ENCODE results near the gene GJB6. TPM values are rescaled to one million over a fixed set of nuclear protein-coding genes. Genes with fewer than 3 reads are reported as not detected.

GJB6 gene
- total and polyA plus RNA-seq, 2 donors (not counting 1 experiment from before 2014, with no cell fraction given): not detected

DNA sequence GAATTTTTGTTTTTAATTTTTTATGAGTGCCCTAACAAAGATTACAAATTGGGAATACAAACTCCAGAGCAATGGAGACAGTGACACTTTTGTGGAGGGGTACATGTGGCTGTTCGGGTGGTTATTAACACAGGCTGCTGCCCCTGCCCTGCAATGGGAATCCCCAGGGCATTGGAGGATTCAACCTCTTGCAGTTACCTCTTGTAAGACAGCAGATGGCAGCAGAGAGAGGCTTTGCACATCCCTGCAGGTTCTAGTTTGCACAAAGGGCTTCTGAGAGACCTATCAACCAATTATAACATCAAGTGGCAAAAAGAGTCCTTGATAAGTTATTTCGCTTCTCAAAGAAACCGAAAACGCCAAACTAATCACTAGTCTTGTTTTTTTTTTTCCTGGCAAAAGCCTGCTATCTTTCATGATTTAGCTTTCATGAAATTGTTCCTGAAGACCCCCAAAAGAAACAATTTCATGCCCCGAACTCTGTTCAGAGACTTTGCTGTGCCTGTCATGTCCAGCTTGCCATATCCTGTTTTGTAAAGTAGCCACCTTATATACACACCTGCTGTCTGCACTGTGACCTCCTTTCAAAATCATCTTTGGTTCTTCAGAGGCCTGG, 49.8 kb downstream of the GJB6 start:
- no peaks in the 10 kb centered on the region for H3K4me1 Mint-ChIP-seq
- Histone ChIP-seq H3K36me3 (replicated peaks in 1 of 2; ENCODE audit: control extremely low read depth in 1 of 2, control insufficient read depth in 1 of 2, extremely low read depth in 1 of 2, insufficient read depth in 2 of 2, low read length in 1 of 2) (no peaks in the 10 kb centered on the region), H3K27me3 (replicated peaks in 1 of 4; ENCODE audit: control extremely low read depth in 1 of 4, control insufficient read depth in 3 of 4, insufficient read depth in 4 of 4, low read length in 3 of 4) (peaks cover 0 to 24% (median 15%) of the 10 kb centered on the region in 4 experiments), H3K4me2 (replicated peaks; ENCODE audit: low read depth, low read length, poor library complexity, severe bottlenecking) (no peak overlapping the region), H3K79me2 (ENCODE audit: control insufficient read depth, insufficient read depth, low read length) (no peaks in the 10 kb centered on the region), H3K27ac (ENCODE audit: low read length in 2 of 2) (no peak overlapping the region), H3K4me1 (ENCODE audit: control insufficient read depth in 2 of 2, insufficient read depth in 2 of 2, low read length in 2 of 2) (peaks cover 0 to 2% of the 10 kb centered on the region in 2 donors), H2AFZ (ENCODE audit: insufficient read depth, low read depth, low read length, poor library complexity, severe bottlenecking) (no peak overlapping the region), H4K20me1 (ENCODE audit: control insufficient read depth, insufficient read depth, low read length, poor library complexity, severe bottlenecking) (no peaks in the 10 kb centered on the region), H3K4me3 (ENCODE audit: control extremely low read depth in 1 of 5, extremely low read depth in 1 of 5, insufficient read depth in 1 of 5, low read depth in 2 of 5, low read length in 4 of 5) (no peak overlapping the region), H3K9me3 (ENCODE audit: control extremely low read depth in 1 of 3, control insufficient read depth in 2 of 3, insufficient read depth in 1 of 3, low read length in 2 of 3) (no peaks in the 10 kb centered on the region), H3K9ac (ENCODE audit: low read length) (no peak overlapping the region)
- H3K9me3 Mint-ChIP-seq (ENCODE audit: insufficient read depth): no peaks in the 10 kb centered on the region
- H3K27ac Mint-ChIP-seq: no peak overlapping the region
- intact Hi-C loops (cut with micrococcal nuclease): loop anchor here (2.0 kb wide), 1 partner anchor 742 kb away; no protein-coding TSS in a partner anchor
- ChIA-PET POLR2A (no interaction called here), CTCF (interaction anchor here (0.8 to 1.0 kb wide), 2 partner anchors 12 to 24 kb away, joined by 3 to 4 read pairs; no protein-coding TSS in a partner anchor)
- ATAC-seq (ENCODE audit: low read depth) (peak; percentile 97), DNase-seq (peak; percentile 79)
- TF ChIP-seq, protein P1, sequence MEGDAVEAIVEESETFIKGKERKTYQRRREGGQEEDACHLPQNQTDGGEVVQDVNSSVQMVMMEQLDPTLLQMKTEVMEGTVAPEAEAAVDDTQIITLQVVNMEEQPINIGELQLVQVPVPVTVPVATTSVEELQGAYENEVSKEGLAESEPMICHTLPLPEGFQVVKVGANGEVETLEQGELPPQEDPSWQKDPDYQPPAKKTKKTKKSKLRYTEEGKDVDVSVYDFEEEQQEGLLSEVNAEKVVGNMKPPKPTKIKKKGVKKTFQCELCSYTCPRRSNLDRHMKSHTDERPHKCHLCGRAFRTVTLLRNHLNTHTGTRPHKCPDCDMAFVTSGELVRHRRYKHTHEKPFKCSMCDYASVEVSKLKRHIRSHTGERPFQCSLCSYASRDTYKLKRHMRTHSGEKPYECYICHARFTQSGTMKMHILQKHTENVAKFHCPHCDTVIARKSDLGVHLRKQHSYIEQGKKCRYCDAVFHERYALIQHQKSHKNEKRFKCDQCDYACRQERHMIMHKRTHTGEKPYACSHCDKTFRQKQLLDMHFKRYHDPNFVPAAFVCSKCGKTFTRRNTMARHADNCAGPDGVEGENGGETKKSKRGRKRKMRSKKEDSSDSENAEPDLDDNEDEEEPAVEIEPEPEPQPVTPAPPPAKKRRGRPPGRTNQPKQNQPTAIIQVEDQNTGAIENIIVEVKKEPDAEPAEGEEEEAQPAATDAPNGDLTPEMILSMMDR (IDR thresholded peaks at IDR 0.05): peak; percentile 91
- TF ChIP-seq EZH2 (IDR thresholded peaks at IDR 0.05; ENCODE audit: borderline replicate concordance, insufficient read depth, low read depth, low read length, poor library complexity, severe bottlenecking): no peak
- peaks cover 64% of the 10 kb centered on the region for H3K27me3 Mint-ChIP-seq
- H3K4me3 Mint-ChIP-seq: no peak overlapping the region
- WGBS (ENCODE audit: insufficient coverage): 20% methylated on average over 5 of the region's 5 CpGs

DNA sequence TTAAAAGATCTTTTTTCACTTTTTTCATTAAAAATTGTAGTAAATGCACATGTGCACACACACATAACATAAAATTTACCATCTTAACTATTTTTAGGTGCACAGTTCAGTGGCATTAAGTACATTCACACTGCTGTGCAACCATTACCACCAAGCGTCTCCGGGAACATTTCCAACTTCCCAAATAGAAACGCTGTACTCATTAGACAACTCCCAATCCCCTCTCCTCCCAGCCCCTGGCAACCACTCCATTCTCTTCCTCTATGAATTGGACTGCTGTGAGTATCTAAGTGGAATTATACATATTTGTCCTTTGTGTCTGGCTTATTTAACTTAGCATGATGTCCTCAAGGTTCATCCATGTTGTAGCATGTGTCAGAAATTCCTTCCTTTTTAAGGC, 50.9 kb downstream of the GJB6 start:
- DNase-seq: no peak
- Histone ChIP-seq H3K9ac (ENCODE audit: low read length) (no peak overlapping the region), H3K36me3 (replicated peaks in 1 of 2; ENCODE audit: control extremely low read depth in 1 of 2, control insufficient read depth in 1 of 2, extremely low read depth in 1 of 2, insufficient read depth in 2 of 2, low read length in 1 of 2) (no peaks in the 10 kb centered on the region), H3K79me2 (ENCODE audit: control insufficient read depth, insufficient read depth, low read length) (no peaks in the 10 kb centered on the region), H4K20me1 (ENCODE audit: control insufficient read depth, insufficient read depth, low read length, poor library complexity, severe bottlenecking) (no peaks in the 10 kb centered on the region), H3K4me3 (ENCODE audit: control extremely low read depth in 1 of 5, extremely low read depth in 1 of 5, insufficient read depth in 1 of 5, low read depth in 2 of 5, low read length in 4 of 5) (no peak overlapping the region), H2AFZ (ENCODE audit: insufficient read depth, low read depth, low read length, poor library complexity, severe bottlenecking) (no peak overlapping the region), H3K4me2 (replicated peaks; ENCODE audit: low read depth, low read length, poor library complexity, severe bottlenecking) (no peak overlapping the region), H3K4me1 (ENCODE audit: control insufficient read depth in 2 of 2, insufficient read depth in 2 of 2, low read length in 2 of 2) (peaks cover 0 to 2% of the 10 kb centered on the region in 2 donors), H3K27ac (ENCODE audit: low read length in 2 of 2) (no peak overlapping the region), H3K9me3 (ENCODE audit: control extremely low read depth in 1 of 3, control insufficient read depth in 2 of 3, insufficient read depth in 1 of 3, low read length in 2 of 3) (no peaks in the 10 kb centered on the region), H3K27me3 (replicated peaks in 1 of 4; ENCODE audit: control extremely low read depth in 1 of 4, control insufficient read depth in 3 of 4, insufficient read depth in 4 of 4, low read length in 3 of 4) (peaks cover 0 to 33% (median 20%) of the 10 kb centered on the region in 4 experiments)
- Mint-ChIP-seq H3K27me3 (peaks cover 66% of the 10 kb centered on the region), H3K4me1 (no peaks in the 10 kb centered on the region), H3K9me3 (ENCODE audit: insufficient read depth) (no peaks in the 10 kb centered on the region), H3K4me3 (no peak overlapping the region), H3K27ac (no peak overlapping the region)
- ChIA-PET POLR2A (no interaction called here), CTCF (no interaction called here)
- no CpG with 5 or more reads among the region's 3 CpGs for WGBS (ENCODE audit: insufficient coverage)
- no peak for ATAC-seq (ENCODE audit: low read depth)
- intact Hi-C loops (cut with micrococcal nuclease): no loop called here
- no peak for TF ChIP-seq EZH2 (IDR thresholded peaks at IDR 0.05; ENCODE audit: borderline replicate concordance, insufficient read depth, low read depth, low read length, poor library complexity, severe bottlenecking)
- TF ChIP-seq, protein P1 (IDR thresholded peaks at IDR 0.05): no peak
